GM20431 (cell line): Measurements from ENCODE around the gene JCAD.

Experiments used
- in situ Hi-C: fragments of 300-500 bp; cut with MseI, MboI; formaldehyde crosslinking; loops from one replicate; pipeline ENCODE4 v1.15.0; 2020; ENCODE audit warnings: low sequenced_read_pairs; ENCODE audit not compliant: unreplicated experiment

Gene JCAD

DNA sequence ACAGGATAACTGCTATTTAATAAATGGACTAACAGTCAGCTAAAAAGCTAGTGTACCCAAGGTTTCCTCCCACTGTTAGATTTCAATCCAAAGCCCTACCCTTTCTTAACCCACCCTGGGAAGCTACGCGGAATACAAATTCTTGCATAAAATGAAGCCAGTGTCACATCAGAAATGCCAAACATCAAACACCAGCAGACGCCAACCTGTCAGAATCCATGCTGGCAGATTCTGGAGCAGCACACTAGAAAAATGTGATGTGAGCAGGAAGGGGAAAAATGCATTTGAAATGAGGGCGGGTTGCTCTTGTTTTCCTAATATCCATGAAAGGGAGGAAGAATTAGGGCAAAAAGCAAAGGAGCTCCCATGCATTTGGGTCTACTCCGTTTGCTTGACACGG lies 16.1 kb upstream of the JCAD start:
- in situ Hi-C loops, result no loop called here

DNA sequence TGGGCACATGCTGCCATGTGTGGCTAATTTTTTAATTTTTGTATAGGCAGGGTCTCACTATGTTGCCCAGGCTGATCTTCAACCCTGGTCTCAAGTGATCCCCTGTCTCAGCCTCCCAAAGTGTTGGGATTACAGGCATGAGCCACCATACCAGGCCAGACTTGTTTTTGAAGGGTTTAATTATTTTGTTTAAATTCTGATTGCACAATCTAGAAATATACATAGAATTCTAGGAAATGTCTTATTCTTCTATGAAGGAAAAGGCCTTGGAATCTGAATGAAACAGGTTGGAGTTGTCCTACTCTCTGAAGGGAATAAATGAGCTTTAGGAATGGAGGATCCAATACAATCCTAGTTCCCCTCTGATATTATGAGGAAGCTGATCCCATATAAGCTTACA lies 15.5 kb upstream of the JCAD start:
- in situ Hi-C loops, result no loop called here

DNA sequence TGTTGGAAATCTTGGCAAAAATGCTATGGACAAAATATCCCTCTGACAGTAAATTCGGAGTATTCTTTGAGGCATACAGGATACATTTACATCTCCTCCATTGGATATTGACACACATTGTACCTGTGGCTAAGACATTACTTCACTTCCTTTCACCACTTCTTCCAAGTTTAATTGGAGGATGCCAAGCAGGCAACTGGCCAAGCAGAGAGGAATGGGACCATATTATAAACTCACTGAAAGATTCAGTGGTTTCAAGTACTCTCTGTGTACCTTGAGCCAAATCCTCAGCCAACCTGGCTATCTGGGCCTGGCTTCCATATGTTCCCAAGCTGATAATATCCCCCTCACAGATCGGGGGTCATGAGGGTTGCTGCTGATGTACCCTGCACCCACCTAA lies 14.7 kb upstream of the JCAD start:
- in situ Hi-C loops, result no loop called here

- in situ Hi-C loops, result no loop called here
These were observed 14.3 kb upstream of the JCAD start for GRCh38 chr10:30073767-30074060.

DNA sequence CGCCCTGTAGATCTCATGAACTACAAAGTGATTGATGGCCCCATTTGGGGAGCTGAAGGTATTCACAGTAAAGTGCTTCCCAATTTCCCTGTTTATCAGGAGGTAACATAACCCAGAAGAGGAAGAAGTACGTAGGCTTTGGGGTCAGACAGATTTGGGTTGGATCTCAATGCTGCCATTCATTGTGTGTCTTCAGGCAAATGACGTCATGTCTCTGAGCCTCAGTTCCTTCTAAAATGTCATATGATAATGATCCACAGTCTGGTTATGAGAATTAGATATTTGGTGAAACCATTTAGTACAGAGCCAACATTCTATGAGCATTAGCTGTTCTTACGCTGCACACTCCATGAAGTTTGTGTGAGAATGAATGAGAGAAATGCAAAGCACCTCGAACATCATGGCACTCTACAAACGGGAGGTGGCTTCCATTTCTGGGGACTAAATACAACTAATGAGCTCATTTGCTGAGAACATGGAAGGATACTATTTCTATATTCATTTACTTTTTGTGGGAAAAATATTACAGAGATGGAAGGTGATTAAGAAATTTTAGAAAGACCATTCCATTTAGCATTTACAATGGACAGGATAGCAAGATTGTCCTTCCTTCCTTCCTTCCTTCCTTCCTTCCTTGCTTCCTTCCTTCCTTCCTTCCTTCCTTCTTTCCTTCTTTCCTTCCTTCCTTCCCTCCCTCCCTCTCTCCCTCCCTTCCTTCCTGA lies 13.8 kb upstream of the JCAD start:
- in situ Hi-C loops, result no loop called here

- in situ Hi-C loops, result no loop called here
These were observed 12.7 kb upstream of the JCAD start for GRCh38 chr10:30072068-30072467.

GRCh38 chr10:30070001-30070685 lies 10.8 kb upstream of the JCAD start:
- in situ Hi-C loops, result no loop called here

- in situ Hi-C loops, result no loop called here
These were observed 9.3 kb upstream of the JCAD start for GRCh38 chr10:30068492-30069223.

- in situ Hi-C loops, result no loop called here
These were observed 3.7 kb upstream of the JCAD start for GRCh38 chr10:30063099-30063498.

GRCh38 chr10:30062582-30062981 lies 3.2 kb upstream of the JCAD start:
- in situ Hi-C loops, result no loop called here

DNA sequence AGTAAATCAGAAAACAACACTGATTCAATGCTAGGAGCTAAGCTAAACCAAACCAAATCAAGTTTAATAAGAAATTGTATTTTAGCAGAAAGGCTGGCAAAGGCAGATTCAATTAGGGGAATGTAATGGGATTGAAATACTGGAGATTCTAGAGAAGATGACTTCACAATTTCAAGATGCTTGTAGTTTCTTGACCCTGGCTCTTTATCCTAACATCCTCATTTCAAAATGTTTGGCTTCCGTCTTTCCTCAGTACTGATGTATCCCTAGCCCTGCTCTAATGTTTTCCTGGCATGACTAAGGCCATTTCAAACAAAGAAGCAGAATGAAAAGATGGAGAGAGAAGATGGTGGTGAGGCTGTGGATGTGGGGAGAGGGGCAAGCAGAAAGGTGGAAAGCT lies 2.7 kb upstream of the JCAD start:
- in situ Hi-C loops, result no loop called here

GRCh38 chr10:30058570-30059132 lies 735 bp downstream of the JCAD start:
- in situ Hi-C loops, result no loop called here

GRCh38 chr10:30057894-30058556 lies 1.4 kb downstream of the JCAD start:
- in situ Hi-C loops, result no loop called here

DNA sequence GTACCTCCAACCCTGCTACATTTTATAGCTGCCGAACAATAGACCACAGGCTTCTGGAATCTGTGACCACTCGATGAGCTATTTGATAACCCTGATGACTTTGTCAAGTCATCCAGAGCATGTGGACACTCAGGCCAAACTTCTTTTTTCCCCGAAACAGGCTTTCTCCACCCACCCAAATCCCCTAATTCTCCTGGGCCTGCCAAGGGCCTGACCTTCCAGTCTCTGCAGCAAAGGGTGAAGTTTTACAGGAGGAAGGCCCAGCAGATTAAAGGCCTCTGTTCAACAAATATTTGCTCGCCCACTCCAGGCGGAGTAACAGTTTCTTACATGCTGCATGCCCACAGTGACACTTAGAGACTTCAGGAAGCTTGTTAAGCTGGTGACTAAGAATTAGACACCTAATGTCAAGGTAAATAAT lies 2.0 kb downstream of the JCAD start:
- in situ Hi-C loops, result no loop called here

- in situ Hi-C loops, result no loop called here
These were observed 2.5 kb downstream of the JCAD start for GRCh38 chr10:30056767-30057355.

GRCh38 chr10:30056281-30056680 lies 3.1 kb downstream of the JCAD start:
- in situ Hi-C loops, result no loop called here

GRCh38 chr10:30055226-30055662 lies 4.1 kb downstream of the JCAD start:
- in situ Hi-C loops, result no loop called here

DNA sequence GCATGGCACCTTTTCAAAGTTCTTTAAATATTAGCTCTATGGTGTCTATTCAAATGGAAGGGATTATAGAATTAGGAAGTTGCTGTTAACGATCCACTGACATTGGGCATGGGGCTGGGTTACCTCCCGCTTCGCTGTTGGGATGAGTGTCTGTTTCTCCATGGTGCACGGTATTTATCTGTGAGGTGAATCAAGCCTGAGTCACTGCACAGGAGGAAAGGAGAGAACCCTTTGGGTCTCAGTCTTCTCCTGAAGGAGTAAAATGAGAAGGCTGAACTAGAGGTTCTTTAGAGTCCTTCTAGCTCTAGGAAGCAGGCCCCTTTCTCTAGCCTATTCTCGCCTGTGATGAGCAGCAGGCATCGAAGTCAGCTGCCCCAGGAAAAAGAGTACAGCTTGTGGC lies 7.3 kb downstream of the JCAD start:
- in situ Hi-C loops, result no loop called here

DNA sequence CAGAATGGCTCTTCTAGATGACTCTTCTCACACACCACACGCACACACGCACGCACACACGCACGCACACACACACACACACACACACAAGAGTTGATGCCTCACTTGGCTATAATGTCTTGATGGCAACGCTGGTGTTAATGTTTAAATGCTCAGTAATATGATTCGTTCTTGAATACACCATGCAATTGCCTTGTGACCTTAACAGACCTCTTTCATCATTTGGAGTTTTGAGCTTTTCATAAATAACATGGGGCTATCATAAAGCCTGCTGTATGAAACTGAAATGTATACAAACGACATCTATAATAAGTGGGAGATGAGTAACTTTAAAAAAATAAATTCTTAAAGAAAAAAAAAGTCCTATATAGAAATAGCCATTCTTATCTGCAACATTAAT lies 8.2 kb downstream of the JCAD start:
- in situ Hi-C loops, result no loop called here

GRCh38 chr10:30050411-30050810 lies 9.0 kb downstream of the JCAD start:
- in situ Hi-C loops, result no loop called here
